Osteoblast (primary cell): ENCODE data around the gene RBPMS2. TPM values are rescaled to one million over a fixed set of nuclear protein-coding genes. Genes with fewer than 3 reads are reported as not detected.
A peak's percentile ranks its signal among the peaks of the same experiment; 100 is the strongest.

Source experiments
- DNase-seq: peaks from one replicate; pipeline ENCODE4 v3.0.0; 2011; ENCODE audit warnings: low spot score, mixed read lengths; ENCODE audit not compliant: insufficient read length; ENCODE audit errors: missing footprints
- H2AFZ ChIP-seq: 2 replicates; pipeline ENCODE4 v1.6.0; 2011; ENCODE audit warnings: mild to moderate bottlenecking, low read length
- H3K27ac ChIP-seq: 2 replicates; pipeline ENCODE4 v1.5.1; 2011; ENCODE audit warnings: mild to moderate bottlenecking, low read depth, low read length, moderate library complexity
- H3K27me3 ChIP-seq: 2 replicates; pipeline ENCODE4 v1.6.0; 2012; ENCODE audit warnings: mild to moderate bottlenecking, control low read depth, inconsistent platforms, low read length, moderate library complexity; ENCODE audit not compliant: insufficient read depth
- H3K36me3 ChIP-seq: 2 replicates; pipeline ENCODE4 v1.5.1; 2011; ENCODE audit warnings: mild to moderate bottlenecking, low read length, control low read depth, moderate library complexity; ENCODE audit not compliant: insufficient read depth
- H3K4me1 ChIP-seq: 2 replicates; pipeline ENCODE4 v1.5.1; 2011; ENCODE audit warnings: mild to moderate bottlenecking, low read length, control low read depth, moderate library complexity; ENCODE audit not compliant: insufficient read depth
- H3K4me2 ChIP-seq: 2 replicates; pipeline ENCODE4 v1.6.0; 2011; ENCODE audit warnings: mild to moderate bottlenecking, low read length; ENCODE audit not compliant: insufficient read depth
- H3K4me3 ChIP-seq: fragments of 200-600 bp; sonication (generic); 3 replicates; pipeline ENCODE4 v1.5.1; 2012; ENCODE audit warnings: mild to moderate bottlenecking, low read length, inconsistent platforms; ENCODE audit not compliant: insufficient read depth
- H3K79me2 ChIP-seq: 2 replicates; pipeline ENCODE4 v1.6.0; 2012; ENCODE audit warnings: mild to moderate bottlenecking, low read length, control low read depth, inconsistent platforms; ENCODE audit not compliant: insufficient read depth
- H3K9me3 ChIP-seq: 2 replicates; pipeline ENCODE4 v1.5.1; 2011; ENCODE audit warnings: low read depth, low read length, control low read depth
- H4K20me1 ChIP-seq: 2 replicates; pipeline ENCODE4 v1.6.0; 2012; ENCODE audit warnings: mild to moderate bottlenecking, low read length, control low read depth; ENCODE audit not compliant: insufficient read depth
- CTCF ChIP-seq: IDR thresholded peaks from 2 replicates; pipeline ENCODE4 v1.5.1; 2011; ENCODE audit warnings: mild to moderate bottlenecking, low read depth, low read length, moderate library complexity; ENCODE audit errors: extremely low read depth
- total RNA-seq: library from RNA; depleted of rRNA; stranded (reverse); fragments of >200 nt; gene quantifications from 2 replicates; pipeline ENCODE4 v1.2.3, GENCODE V29; 2012

Gene RBPMS2
- total RNA-seq, 1 donor = not detected

GRCh38 chr15:64807751-64808222, 32.4 kb upstream of the RBPMS2 start:
- Histone ChIP-seq H3K9me3 (no peaks in the 10 kb centered on the region), H3K27ac (no peak overlapping the region), H3K4me1 (peaks cover 4% of the 10 kb centered on the region), H3K4me3 (no peak overlapping the region), H3K27me3 (no peaks in the 10 kb centered on the region), H2AFZ (no peak overlapping the region), H3K36me3 (no peaks in the 10 kb centered on the region), H3K79me2 (no peaks in the 10 kb centered on the region), H4K20me1 (no peaks in the 10 kb centered on the region), H3K4me2 (no peak overlapping the region)
- peak; percentile 55 for DNase-seq
- no peak for TF ChIP-seq CTCF

DNA sequence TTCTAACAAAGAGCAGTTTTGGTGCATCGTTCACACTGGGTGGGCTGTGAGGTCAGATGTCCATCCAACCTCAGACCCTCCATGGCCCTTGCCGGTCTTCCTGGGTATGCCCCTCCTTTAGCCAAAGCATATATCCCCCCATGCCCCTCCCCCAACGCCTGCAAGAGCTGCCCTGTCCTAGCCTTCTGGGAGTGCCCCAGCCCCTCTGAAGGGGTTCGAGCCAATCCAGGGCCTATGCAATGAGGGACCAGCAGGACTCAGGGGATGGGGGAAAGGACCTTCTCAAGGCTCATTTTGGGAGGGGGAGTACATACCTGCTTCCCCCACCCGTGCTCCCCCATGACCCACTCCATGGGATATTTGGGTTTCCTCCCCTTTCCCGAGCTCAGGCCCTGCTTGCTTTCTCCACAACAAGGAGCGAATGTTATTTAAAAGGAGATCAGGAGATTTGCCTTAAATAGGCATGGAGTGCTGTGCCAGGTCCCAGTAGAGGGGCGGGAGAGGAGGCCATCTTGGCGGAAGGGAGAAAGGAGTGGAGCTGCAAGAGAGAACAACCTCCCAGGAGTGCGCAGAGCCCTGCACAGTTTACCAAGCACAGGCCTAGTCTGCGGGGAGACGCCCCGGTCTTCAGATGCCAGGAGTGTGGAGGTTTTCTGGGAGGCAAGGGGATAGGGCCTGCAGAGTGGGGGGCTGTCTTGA, 31.8 kb upstream of the RBPMS2 start:
- Histone ChIP-seq H3K27me3 (no peaks in the 10 kb centered on the region), H3K79me2 (no peaks in the 10 kb centered on the region), H4K20me1 (no peaks in the 10 kb centered on the region), H3K4me1 (peaks cover 4% of the 10 kb centered on the region), H3K4me2 (no peak overlapping the region), H2AFZ (no peak overlapping the region), H3K27ac (no peak overlapping the region), H3K4me3 (no peak overlapping the region), H3K9me3 (no peaks in the 10 kb centered on the region), H3K36me3 (no peaks in the 10 kb centered on the region)
- peak; percentile 74 for DNase-seq
- TF ChIP-seq CTCF = no peak

GRCh38 chr15:64806509-64806908, 31.1 kb upstream of the RBPMS2 start:
- Histone ChIP-seq H3K27ac (no peak overlapping the region), H3K36me3 (no peaks in the 10 kb centered on the region), H3K4me3 (no peak overlapping the region), H4K20me1 (no peaks in the 10 kb centered on the region), H3K4me2 (no peak overlapping the region), H3K9me3 (no peaks in the 10 kb centered on the region), H2AFZ (no peak overlapping the region), H3K79me2 (no peaks in the 10 kb centered on the region), H3K27me3 (no peaks in the 10 kb centered on the region), H3K4me1 (peaks cover 4% of the 10 kb centered on the region)
- no peak for TF ChIP-seq CTCF
- DNase-seq = peak; percentile 58

DNA sequence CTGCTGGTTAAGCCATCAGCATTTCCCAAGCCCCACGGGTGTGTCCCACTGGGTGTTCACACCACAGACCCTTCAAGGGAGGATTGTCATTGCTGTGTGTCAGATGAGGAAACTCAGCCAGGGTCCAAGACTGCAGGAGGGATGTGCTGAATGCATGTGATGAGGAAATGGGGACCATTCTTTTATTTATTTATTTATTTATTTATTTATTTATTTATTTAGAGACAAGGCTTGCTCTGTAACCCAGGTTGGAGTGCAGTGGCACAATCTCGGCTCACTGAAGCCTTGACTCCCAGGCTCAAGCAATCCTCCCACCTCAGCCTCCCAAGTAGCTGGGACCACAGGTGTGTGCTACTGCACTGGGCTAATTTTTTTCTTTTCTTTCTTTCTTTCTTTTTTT, 29.2 kb upstream of the RBPMS2 start:
- no peaks in the 10 kb centered on the region for H3K27me3 ChIP-seq
- H3K36me3 ChIP-seq = no peaks in the 10 kb centered on the region
- no peaks in the 10 kb centered on the region for H4K20me1 ChIP-seq
- no peaks in the 10 kb centered on the region for H3K79me2 ChIP-seq
- no peak for TF ChIP-seq CTCF
- no peak overlapping the region for H3K4me3 ChIP-seq
- H3K27ac ChIP-seq = no peak overlapping the region
- H3K9me3 ChIP-seq = no peaks in the 10 kb centered on the region
- no peak for DNase-seq
- no peak overlapping the region for H3K4me2 ChIP-seq
- no peaks in the 10 kb centered on the region for H3K4me1 ChIP-seq
- no peak overlapping the region for H2AFZ ChIP-seq
